PFSK-1 (cell line): ENCODE measurements around the gene UTP4.

Experiments used
- POLR2AphosphoS5 ChIP-seq: IDR thresholded peaks from 2 replicates; pipeline ENCODE4 v1.6.1; 2012; ENCODE audit warnings: low read depth, mild to moderate bottlenecking, control low read depth, low read length, moderate library complexity
- SIN3A ChIP-seq: IDR thresholded peaks from 2 replicates; pipeline ENCODE4 v1.6.1; 2012; ENCODE audit warnings: mild to moderate bottlenecking, low read length, moderate library complexity, borderline replicate concordance; ENCODE audit not compliant: insufficient read depth

DNA sequence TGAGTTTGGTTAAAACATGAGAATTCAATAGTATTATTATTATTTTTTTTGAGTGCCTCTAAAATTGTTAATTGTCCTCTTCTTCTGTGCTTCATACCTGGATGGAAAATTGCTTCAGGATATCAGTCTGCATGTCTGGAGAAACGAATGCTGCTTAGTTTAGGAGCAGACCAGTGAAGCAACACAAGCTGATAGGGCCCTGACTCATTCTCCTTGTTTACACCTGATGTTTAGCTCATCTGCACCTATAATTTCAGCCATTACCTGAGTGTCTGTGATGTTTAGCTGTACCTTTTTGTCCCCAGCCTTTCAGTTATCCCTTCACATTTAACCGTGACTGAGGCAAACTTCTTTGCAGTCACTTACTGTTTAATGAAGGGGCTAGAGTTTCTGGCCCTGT is 69.3 kb downstream of the UTP4 start:
- TF ChIP-seq POLR2AphosphoS5 (no peak), SIN3A (no peak)
